HG03280 (cell line): ENCODE results near the gene AAK1.
"Not testable (repeated sequence)": the region's sequence is repeated elsewhere in the genome, so short reads cannot be mapped to it uniquely, and the experiment has no call there.

Source experiments
- ATAC-seq: cut with Tn5 transposase; IDR thresholded peaks from one replicate; pipeline ENCODE4 v1.9.1; 2021; ENCODE audit warnings: mild to moderate bottlenecking, moderate library complexity; ENCODE audit not compliant: unreplicated experiment

The AAK1 gene

DNA sequence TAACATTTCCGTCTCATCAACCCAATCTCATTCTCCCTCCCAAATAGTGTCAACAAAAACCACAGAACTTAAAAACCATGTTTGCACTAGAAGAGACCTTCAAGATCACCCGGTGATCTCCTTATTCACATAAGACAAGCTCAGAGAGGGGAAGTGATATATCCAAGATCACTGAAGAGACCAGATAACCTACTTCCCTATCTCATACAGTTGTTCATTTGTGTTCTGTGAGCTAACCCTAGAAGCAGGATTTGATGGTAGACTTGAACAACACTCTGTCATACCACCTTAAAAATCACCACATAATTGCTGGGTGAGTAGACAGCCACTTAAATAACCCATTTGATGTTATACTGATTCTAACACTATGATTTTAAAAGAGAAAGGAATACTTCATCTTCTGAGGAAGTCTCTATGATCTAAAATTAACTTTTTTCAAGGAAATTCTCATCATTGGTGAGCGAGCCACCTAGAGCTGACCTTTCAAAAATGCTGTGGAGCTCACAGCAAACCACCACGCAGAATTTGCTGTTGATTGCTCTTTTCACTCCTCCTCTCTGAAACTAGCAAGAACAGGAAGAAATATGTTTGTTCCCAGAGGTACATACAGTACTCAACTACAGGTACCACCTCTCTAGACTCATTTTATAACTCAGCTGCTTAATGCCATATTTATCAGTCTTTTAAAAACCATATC is 15.1 kb downstream of the AAK1 start:
- ATAC-seq, result no peak

DNA sequence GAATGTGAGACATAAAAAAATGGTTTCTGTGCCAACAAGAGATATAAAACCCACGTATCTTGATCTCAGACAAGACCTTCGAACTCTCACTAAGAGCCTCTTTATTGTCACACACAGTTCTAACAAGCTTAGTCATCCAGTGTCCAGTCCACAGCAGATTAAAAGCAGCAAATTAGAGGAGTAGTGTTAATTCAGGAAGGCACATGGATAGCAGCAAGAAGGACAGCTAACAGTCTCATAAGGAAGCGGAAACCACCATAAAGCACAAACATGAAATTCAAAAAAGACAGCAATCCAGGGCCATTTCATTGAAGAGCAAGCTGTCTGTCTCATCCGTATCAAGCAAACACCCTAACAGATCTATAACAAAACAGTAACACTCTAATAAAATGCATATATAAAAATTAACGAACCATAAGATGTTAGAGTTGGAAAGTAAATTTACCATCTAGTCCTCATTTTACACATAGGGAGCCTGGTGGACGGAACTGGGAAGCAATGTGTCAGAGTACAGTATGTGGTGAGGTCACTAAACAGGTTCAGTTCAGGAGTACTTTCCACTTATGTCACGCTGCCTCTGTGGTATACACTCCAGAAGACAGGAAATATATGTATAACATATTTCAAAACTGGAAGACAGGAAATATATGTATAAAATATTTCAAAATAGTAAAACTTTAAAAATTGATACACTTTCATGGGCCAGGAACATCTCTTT is 18.3 kb downstream of the AAK1 start:
- ATAC-seq, result no peak

DNA sequence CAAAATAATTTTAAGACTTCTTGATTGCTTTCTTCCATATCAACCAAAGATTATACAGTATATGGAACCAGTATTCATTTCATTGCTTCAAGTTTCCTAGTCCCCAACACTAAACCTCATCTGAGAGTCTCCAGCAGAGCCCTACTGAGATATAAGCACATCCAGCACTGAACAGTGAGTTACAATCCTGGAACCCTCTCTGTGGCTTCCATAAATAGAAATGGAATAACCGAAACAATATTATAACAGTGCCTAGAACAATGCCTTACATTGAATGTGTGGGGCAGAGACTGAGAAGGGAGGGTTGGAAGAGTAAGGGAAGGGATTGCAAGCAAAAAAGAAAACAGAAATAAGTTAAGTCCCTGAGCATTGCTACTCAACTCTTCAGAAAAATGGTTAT is 18.9 kb downstream of the AAK1 start:
- no peak for ATAC-seq

DNA sequence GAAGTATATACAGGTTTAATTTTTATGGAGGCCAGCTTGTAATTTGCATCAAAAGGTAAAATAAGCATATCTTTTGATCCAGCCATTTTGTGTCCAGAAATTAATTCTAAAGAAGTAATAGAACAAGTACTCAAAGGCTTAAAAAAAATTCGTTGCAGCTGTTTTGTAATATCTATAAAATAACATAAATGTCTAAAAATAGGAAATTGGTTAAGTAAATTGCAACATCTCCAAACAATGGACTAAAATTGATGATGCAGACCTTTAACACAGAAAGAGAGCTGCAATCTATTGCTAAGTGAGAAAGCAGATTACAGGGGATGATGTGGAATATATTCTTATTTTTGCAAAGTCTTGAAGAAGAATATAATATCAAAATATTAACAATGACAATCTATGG is 19.4 kb downstream of the AAK1 start:
- no peak for ATAC-seq

DNA sequence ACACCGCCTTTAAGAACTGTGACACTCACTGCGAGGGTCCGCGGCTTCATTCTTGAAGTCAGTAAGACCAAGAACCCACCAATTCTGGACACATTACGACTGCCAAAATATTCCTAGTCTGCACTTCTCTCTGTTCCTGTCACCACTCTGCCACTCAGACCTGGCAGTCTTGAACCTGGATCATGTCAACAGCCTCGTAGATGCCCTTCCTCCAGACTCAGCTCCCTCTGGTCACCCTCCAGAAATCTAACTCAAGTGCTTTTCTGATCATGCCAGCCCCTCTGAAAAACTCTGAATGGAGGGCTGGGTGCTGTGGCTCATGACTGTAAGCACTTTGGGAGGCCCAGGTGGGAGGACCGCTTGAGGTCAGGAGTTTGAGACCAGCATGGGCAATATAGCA is 20.3 kb downstream of the AAK1 start:
- ATAC-seq, result no peak

DNA sequence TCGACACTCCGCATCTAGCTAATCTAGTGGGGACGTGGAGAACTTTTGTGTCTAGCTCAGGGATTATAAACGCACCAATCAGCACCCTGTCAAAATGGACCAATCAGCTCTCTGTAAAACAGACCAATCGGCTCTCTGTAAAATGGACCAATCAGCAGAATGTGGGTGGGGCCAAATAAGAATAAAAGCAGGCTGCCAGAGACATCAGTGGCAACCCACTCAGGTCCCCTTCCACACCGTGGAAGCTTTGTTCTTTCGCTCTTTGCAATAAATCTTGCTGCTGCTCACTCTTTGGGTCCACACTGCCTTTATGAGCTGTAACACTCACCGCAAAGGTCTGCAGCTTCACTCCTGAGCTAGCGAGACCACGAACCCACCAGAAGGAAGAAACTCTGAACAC is 20.7 kb downstream of the AAK1 start:
- ATAC-seq, result not testable (repeated sequence)

DNA sequence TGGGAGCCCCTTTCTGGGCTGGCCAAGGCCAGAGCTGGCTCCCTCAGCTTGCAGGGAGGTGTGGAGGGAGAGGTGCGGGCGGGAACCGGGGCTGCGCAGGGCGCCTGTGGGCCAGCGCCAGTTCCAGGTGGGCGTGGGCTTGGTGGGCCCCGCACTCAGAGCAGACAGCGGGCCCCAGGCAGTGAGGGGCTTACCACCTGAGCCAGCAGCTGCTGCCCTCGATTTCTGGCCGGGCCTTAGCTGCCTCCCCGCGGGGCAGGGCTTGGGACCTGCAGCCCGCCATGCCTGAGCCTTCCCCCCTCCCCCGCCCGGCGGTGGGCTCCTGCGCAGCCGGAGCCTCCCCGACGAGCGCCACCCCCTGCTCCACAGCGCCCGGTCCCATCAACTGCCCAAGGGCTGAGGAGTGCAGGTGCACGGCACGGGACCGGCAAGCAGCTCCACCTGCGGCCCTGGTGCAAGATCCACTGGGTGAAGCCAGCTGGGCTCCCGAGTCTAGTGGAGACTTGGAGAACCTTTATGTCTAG is 21.5 kb downstream of the AAK1 start:
- ATAC-seq, result not testable (repeated sequence)

DNA sequence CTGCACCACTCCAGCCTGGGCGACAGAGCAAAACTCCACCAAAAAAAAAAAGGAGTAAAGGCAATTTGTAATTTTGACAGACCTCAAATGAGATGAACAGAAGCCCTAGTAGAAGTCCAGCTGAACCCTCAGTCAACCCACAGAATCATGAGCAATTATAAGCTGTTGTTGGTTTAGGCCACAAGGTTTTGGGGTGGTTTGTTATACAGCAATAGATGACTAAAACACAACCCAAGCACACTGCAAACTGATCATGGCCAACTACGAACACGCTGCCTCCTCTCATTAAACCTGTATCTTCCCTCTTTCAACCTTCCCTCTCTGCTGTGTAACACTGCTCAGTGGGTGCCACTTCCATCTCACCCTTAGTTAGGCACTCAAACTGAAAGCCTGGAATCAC is 22.1 kb downstream of the AAK1 start:
- no peak for ATAC-seq

DNA sequence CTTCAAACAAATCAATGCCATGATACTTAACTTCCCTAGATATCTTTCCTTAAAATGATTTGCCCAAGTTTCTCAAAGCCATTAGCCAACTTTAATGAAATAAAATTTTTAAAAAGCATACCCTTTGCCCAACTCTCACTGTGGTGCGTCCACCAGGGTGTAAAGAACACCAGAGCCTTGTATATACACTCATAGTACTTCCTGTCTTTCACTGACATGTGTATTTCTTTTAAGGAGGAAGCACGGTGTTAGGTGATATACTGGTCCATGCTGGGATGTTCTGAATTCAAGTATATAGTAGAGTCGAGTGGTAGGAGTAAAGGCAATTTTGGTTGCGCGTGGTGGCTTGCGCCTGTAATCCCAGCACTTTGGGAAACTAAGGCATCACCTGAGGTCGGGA is 22.7 kb downstream of the AAK1 start:
- ATAC-seq, result no peak

DNA sequence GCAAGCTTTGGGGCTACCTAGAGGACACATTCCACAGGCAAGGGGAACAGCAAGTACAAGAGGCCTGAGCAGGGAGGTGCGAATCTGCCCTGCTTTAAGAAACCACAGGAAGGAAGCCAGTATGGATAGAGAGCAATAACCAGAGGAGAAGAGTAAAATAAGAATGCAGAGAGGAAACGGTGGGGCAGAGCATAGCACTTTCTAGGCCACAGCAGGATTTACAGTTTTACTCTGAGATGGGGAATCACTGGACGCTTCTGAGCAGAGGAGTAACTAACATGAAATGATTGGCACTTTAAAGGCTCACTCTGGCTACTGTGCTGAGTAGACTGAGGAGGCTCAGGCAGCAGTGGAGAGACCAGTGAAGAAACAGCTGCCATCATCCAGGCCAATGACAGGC is 23.8 kb downstream of the AAK1 start:
- no peak for ATAC-seq

DNA sequence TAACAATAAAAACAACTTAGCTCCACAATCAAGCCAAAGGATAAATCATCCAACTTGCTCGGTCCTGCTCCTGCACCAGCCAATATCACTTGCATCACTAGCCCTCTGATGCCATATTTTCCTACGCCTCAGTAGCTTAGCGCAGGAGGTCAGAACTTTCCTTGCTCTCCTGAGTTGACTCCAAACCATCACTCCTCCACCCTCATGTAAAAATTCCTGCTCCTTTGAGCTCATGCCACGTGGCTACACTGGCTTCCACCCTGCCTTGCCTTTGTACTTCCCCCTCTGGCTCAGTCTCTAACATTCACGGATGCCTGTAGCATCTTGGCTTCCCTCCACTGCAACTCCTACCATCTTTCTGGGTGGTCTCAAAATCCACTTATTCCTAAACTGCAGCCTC is 25.2 kb downstream of the AAK1 start:
- no peak for ATAC-seq

DNA sequence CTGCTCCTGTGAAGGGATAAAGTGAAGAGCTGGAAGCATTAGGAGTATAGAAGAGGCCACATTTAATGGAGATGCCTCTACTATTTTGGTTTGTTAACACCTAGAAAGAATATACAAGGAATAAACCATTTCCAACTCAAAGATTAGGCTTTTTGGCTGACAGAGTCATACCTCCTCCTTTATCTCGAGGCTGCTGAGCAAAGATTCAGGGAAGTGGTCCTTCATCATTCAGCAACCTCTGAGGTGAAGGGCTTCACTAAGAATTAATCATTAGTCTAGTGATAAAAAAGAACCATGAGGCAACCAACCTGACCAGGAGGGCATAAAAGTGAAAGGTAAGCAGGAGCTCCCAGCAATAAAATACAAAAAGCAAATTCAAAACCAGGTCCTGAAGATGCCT is 25.8 kb downstream of the AAK1 start:
- no peak for ATAC-seq

DNA sequence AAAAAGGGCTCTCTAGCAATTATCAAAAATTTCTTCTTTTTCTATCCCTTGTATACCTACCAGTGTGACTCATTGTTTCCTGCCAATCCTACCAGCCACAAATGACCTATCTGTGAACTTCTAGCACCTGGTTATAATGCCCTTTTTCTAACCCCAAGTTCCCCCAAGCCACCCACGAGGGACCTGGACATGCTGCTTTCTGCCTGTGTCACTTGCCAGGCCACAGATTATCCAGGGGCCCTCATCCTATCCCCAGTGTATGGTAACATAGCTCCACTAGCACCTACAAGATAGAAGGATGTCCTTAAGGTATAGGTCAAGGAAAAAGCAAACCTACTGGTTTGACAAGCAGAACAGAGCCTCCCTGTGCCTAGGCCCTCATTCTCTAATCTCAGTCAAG is 26.8 kb downstream of the AAK1 start:
- ATAC-seq, result peak; percentile 49

DNA sequence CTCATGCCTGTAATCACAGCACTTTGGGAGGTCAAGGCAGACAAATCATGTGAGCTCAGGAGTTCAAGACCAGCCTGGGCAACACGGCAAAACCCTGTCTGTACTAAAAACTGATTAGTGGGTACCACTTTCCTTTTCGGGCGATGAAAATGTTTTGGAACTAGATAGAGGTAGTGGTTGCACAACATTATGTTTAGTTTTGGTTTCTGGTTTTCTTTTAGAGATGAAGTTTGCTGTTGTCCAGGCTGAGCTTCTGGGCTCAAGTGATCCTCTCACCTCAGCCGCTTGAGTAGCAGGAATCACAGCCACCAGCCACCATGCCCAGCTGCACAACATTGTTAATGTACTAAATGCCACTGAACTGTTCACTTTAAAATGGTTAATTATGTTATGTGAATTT is 27.6 kb downstream of the AAK1 start:
- ATAC-seq, result peak; percentile 43

DNA sequence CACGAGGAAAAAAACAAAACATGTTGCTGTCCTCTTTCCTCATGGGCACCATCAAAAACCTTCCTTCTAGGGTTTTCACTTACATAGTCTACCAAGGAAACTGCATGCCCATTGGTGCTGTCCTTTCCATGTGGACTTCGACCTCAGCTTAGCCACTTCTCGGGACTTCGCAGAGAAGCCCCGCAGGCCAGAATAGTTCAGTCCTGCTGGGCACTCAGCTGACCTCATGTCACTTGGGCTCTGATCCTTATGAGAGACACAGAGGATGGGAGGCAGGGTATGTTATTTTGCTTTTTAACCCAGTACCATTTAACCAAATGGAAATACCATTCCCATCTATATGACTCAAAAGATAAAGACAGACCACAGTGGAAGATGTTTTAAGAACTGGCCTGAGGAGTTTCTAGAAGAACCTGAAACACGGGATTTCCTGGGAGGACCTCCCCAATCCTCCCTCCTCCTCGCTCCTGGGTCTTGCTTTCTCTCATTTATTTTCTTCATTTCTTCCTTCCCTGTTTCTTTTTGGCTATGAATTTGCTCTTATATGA is 28.4 kb downstream of the AAK1 start:
- ATAC-seq, result no peak

DNA sequence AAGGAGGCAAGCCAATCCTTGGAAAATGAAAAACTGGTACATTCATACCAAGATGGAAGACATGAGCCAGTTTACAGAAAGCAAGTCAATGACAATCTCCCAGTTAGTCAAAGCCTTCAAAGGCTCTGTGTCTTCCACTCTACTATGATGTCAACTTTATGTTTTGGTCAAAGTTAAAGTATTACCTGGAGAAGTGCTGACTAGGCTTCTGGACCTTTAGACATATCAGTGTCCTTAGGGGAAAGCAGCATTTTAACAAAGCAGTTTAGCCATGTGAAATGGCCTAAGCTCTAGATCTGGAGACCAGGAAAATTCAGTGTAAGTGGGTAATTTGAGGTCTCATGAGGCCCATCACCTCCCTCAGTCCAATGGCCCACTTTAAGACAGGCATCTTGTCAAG is 30.8 kb downstream of the AAK1 start:
- ATAC-seq, result no peak

DNA sequence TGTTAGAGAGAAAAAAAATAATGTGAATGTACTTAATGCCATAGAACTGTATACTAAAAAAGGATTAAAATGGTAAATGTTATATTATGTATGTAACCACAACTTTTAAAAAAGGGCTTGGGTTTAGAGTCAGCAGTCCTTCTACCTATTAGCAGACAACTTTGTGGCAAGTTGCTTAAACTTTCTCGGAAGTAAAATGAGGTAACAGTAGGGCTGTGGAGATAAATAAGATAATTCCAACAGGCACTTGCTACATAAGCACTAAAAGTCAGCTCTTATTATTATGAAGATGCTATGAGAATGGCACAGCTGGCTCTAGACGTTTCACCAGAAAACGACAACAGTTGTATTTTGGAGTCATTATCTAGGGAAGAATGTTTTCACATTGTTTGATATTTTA is 31.3 kb downstream of the AAK1 start:
- ATAC-seq, result no peak

DNA sequence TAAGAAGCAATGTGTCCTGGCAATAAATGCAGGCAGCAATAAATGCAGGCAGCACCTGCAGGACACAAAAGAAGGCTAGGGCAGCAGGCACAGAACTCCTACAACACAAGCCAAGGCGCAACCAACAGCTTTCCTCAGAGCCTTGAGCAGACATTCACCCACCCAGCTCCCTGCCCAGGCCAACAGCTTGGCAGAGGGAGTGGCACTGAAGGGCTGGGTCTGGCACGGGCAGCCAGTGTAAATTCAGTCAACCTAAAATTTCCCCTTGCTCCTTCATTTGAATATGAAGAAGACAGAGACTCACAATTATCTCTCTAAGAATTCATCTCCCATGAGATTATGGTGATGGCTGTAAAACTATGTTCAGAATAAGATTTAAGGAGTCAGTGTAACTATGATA is 35.4 kb downstream of the AAK1 start:
- ATAC-seq, result no peak

DNA sequence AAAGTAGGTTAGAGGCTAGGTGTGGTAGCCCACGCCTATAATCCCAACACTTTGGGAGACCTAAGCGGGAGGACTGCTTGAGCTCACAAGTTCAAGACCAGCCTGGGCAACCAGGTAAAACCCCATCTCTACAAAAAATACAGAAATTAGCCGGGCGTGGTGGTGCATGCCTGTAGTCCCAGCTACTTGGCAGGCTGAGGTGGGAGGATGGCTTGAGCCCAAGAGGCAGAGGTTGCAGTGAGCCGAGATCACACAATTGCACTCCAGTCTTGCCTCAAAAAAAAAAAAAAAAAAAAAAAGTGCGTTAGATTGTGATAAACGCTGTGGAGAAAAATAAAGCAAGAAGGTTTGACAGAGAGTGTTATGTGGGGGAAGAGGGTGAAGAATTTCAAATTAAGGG is 36.8 kb downstream of the AAK1 start:
- ATAC-seq, result not testable (repeated sequence)

DNA sequence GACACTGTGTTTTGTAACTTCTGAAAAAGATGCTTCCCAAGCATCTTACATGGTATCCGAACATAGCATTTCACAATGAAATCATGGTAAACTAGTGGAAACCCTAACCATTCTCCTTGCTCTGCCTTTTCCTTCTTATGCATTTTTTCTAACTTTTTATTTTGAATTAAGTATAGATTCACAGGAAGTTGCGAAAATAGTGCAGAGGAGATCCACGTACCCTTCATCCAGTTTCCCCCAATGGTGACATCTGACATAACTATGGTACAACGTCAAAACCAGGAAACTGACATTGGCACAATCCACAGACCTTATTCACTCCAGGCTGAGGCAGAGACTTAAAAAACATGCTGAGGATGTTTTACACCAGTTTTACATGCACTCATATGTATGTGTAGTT is 38.3 kb downstream of the AAK1 start:
- ATAC-seq, result no peak

DNA sequence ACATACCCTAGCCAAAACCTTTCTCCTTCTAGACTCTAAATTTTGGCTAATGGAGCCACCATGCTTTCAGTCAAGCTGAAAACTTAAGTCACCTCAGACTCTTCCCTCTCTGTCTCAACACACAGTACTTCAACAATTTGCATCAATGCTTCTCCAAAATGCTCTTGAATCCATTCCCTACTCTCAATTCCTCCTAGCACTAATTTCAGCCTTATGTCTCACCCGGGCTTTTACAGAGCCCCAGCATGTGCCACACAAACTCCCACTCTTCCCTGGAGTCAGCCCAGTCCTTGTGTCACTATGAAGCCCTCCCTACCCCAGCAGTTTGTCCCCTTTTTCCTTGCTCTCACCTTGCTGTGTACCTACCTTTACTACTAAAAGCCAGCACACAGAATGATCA is 38.7 kb downstream of the AAK1 start:
- ATAC-seq, result no peak

DNA sequence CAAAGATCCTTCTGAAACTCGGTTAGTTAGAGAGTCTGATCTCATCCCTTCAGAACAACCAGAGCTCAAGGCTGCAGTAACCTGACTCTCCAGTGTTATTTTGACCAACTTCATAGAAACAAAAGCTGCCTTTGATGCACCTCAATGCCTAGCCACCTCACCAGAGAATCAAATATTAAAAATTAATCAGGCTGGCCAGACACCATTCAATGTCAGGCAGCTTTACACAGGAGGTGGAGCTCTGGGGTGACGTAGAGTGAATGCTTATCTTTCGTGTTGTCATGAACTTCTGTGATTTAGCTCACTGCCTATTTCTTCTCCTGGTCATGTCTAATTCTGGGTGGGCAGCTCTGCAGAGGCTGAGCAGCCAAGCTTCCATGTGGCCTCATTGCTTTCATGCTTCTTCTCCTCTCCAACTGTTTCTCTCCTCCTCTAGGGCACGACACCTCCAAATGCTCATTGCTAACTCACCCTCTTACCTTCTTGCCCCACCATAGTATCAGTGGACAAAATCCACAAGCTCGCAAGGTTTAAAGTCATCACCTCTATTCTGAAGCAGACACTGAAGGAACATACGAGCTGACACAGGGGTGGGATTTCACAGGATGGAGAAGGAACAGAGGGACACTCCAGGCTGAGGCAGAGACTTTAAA is 39.4 kb downstream of the AAK1 start:
- ATAC-seq, result no peak
